Gastrocnemius medialis (tissue), 4 donors: ENCODE results near the gene LRRC49.

Source experiments
- POLR2A ChIP-seq, 2 donors: fragments of 450-650 bp; IDR thresholded peaks; one replicate each; pipeline ENCODE4 v1.6.1; 2017; ENCODE audit warnings: antibody characterized with exemption in 2 of 2, mild to moderate bottlenecking in 2 of 2, moderate library complexity in 2 of 2
- TF ChIP-seq, protein P1 (sequence below), 5 experiments: fragments of 450-650 bp in 3 of 5; fragments of 200-600 bp in 2 of 5; sonication (generic) in 2 of 5; IDR thresholded peaks in 4 of 5; conservative IDR thresholded peaks in 1 of 5; 1 replicate in 4 of 5; 2 replicates in 1 of 5; pipeline ENCODE4 v1.5.1; 2016 to 2019; ENCODE audit warnings: antibody characterized with exemption in 5 of 5, mild to moderate bottlenecking in 3 of 5, moderate library complexity in 3 of 5

DNA sequence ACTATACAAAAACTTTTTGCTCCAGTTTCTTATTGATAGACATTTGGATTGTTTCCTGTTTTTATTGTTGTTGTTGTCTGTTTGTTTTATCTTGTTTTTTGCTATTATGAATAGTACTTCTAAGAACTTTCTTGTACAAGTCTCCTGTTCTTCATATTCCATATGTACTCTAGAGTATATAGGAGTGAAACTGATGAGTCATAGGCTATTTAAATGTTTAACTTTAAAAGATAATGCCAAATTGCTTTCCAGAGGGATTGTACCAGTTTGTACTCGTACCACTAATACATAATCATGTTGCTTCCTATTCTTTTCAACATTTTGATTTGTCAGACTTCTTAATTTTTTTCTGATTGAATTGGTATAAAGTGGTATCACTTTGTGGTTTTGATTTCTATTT, 19.6 kb downstream of the LRRC49 start:
- TF ChIP-seq, protein P1, sequence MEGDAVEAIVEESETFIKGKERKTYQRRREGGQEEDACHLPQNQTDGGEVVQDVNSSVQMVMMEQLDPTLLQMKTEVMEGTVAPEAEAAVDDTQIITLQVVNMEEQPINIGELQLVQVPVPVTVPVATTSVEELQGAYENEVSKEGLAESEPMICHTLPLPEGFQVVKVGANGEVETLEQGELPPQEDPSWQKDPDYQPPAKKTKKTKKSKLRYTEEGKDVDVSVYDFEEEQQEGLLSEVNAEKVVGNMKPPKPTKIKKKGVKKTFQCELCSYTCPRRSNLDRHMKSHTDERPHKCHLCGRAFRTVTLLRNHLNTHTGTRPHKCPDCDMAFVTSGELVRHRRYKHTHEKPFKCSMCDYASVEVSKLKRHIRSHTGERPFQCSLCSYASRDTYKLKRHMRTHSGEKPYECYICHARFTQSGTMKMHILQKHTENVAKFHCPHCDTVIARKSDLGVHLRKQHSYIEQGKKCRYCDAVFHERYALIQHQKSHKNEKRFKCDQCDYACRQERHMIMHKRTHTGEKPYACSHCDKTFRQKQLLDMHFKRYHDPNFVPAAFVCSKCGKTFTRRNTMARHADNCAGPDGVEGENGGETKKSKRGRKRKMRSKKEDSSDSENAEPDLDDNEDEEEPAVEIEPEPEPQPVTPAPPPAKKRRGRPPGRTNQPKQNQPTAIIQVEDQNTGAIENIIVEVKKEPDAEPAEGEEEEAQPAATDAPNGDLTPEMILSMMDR (IDR thresholded peaks at IDR 0.05 in 4 of 5, conservative IDR thresholded peaks at IDR 0.05 in 1 of 5): no peak
- no peak for TF ChIP-seq POLR2A (IDR thresholded peaks at IDR 0.05)
